Measurements from ENCODE around the gene RNF223. TPM values are rescaled to one million over a fixed set of nuclear protein-coding genes. Genes with fewer than 3 reads are reported as not detected.

Gene RNF223
- total RNA-seq, 1 experiment from 2014 or later: not detected

- no peaks in the 10 kb centered on the region for H3K36me3 ChIP-seq (ENCODE audit: insufficient read depth, low read length)
- H3K27me3 ChIP-seq (ENCODE audit: low read length): no peaks in the 10 kb centered on the region
- no peak for DNase-seq
Observed at GRCh38 chr1:1118876-1119220, 44.7 kb upstream of the RNF223 start.

DNA sequence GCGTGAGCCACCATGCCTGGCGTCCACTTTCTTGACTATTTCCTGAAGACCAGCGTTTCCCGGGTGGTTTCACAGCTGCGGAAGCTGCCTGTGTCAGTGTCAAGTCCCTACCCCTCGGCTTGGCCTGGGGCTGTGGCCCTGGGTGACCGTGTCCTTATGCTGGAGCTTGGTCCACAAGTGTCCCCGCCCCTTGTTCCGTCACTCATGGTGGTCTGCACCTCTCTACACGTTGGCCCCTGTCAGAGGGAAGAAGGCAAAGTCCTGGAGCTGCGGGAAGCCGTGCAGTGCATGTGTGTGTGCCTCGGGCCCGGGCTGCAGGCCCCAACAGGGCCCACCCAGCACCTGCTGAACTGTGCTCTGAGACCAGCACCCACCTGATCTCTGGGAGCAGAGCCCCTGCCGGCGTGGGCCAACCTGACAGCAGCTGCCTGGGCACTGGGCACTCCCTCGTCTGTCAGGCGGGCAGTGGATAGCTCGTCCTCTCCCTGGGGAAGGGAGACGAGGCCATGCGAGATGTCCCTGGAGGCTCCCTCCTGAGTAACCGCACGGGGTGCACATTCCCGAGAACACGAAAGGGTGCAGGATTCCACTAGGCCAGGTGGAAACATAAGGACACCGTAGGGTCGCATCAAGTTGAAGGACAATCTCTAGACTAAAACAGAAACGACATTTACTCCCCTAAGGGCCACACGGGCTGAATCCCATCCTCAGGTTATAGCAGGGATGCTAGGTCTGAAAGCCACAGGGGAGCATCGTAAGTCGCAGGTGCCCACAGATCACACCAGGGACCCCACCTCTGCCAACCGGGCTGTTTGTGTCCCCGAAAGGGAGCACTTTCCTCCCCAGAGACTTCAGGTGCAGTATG is 44.1 kb upstream of the RNF223 start:
- H3K9me2 ChIP-seq (replicated peaks; ENCODE audit: insufficient read depth, low read length): no peaks in the 10 kb centered on the region
- H4K20me1 ChIP-seq (ENCODE audit: insufficient read depth, low read depth, low read length): 0 out of 2 replicates have a peak, but pooled peaks cover 5% of the 10 kb centered on the region
- H2AFZ ChIP-seq (ENCODE audit: low read length): no peak overlapping the region
- no peak overlapping the region for H3K9ac ChIP-seq (ENCODE audit: low read length)
- H3K4me1 ChIP-seq (ENCODE audit: low read length): peaks cover 19% of the 10 kb centered on the region
- H3K4me3 ChIP-seq (ENCODE audit: low read length): no peak overlapping the region
- no peaks in the 10 kb centered on the region for H3K36me3 ChIP-seq (ENCODE audit: insufficient read depth, low read length)
- no peak for DNase-seq
- H3K9me3 ChIP-seq (ENCODE audit: low read length): no peaks in the 10 kb centered on the region
- no peak overlapping the region for H3K27ac ChIP-seq (ENCODE audit: low read length)
- no peaks in the 10 kb centered on the region for H3K27me3 ChIP-seq (ENCODE audit: low read length)
- no peak overlapping the region for H3K4me2 ChIP-seq (ENCODE audit: low read depth, low read length, poor library complexity, severe bottlenecking)
- peaks cover 13% of the 10 kb centered on the region for H3K79me2 ChIP-seq (ENCODE audit: low read length)

More at GRCh38 chr1:1118876-1119220, 44.7 kb upstream of the RNF223 start:
- no peaks in the 10 kb centered on the region for H3K9me2 ChIP-seq (replicated peaks; ENCODE audit: insufficient read depth, low read length)
- H3K4me3 ChIP-seq (ENCODE audit: low read length): no peak overlapping the region
- peaks cover 19% of the 10 kb centered on the region for H3K4me1 ChIP-seq (ENCODE audit: low read length)
- H3K9ac ChIP-seq (ENCODE audit: low read length): no peak overlapping the region
- peaks cover 13% of the 10 kb centered on the region for H3K79me2 ChIP-seq (ENCODE audit: low read length)
- no peak overlapping the region for H3K27ac ChIP-seq (ENCODE audit: low read length)
- no peak overlapping the region for H2AFZ ChIP-seq (ENCODE audit: low read length)
- H3K4me2 ChIP-seq (ENCODE audit: low read depth, low read length, poor library complexity, severe bottlenecking): no peak overlapping the region
- H4K20me1 ChIP-seq (ENCODE audit: insufficient read depth, low read depth, low read length): 0 out of 2 replicates have a peak, but pooled peaks cover 5% of the 10 kb centered on the region
- H3K9me3 ChIP-seq (ENCODE audit: low read length): no peaks in the 10 kb centered on the region

GRCh38 chr1:1117469-1117831 is 43.3 kb upstream of the RNF223 start:
- H3K79me2 ChIP-seq (ENCODE audit: low read length): peaks cover 15% of the 10 kb centered on the region
- H3K27me3 ChIP-seq (ENCODE audit: low read length): no peaks in the 10 kb centered on the region
- H3K9me2 ChIP-seq (replicated peaks; ENCODE audit: insufficient read depth, low read length): no peaks in the 10 kb centered on the region
- no peak overlapping the region for H2AFZ ChIP-seq (ENCODE audit: low read length)
- no peak overlapping the region for H3K4me3 ChIP-seq (ENCODE audit: low read length)
- H3K4me1 ChIP-seq (ENCODE audit: low read length): peaks cover 18% of the 10 kb centered on the region
- H4K20me1 ChIP-seq (ENCODE audit: insufficient read depth, low read depth, low read length): 0 out of 2 replicates have a peak, but pooled peaks cover 5% of the 10 kb centered on the region
- H3K27ac ChIP-seq (ENCODE audit: low read length): no peak overlapping the region
- no peaks in the 10 kb centered on the region for H3K36me3 ChIP-seq (ENCODE audit: insufficient read depth, low read length)
- H3K9me3 ChIP-seq (ENCODE audit: low read length): no peaks in the 10 kb centered on the region
- no peak overlapping the region for H3K4me2 ChIP-seq (ENCODE audit: low read depth, low read length, poor library complexity, severe bottlenecking)
- no peak for DNase-seq
- H3K9ac ChIP-seq (ENCODE audit: low read length): no peak overlapping the region

DNA sequence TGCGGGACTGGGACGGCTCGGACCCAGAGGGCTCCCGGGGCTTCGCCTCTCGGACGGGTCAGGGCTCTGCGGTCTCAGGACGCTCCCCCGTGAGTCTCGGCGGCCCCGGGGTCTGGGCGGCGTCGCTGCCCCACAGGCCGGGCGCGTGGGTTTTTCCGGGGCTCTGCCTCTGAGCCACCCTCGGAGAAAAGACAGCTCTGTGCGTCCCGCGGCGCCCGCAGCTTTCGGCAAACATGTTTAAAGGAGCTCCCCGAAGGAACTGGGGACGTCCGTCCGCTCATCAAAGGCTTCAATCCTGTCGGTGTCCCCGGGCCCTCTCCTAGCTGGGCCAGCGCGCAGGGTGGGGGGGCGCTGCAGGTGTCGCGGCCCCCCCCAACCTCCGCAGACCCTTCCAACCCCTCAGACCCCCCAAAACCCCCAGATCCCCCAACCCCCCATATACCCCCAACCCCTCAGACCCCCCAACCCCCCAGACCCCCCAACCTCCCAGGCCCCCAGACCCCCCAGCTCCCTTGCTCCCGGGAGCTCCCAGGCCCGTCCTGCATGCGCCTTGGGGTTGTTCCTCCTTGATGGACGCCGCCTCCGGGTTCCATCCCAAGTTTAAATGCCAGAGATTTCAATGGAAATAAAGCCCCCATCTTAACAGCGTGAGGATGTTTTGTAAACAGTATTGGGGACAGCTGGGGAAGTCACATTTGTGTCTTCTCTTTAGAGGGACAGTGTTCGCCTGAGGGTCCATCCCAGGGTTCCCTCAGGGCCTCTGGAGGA is 42.8 kb upstream of the RNF223 start:
- 0 out of 2 replicates have a peak, but pooled peaks cover 5% of the 10 kb centered on the region for H4K20me1 ChIP-seq (ENCODE audit: insufficient read depth, low read depth, low read length)
- peak overlapping the region; percentile 85 for H3K4me2 ChIP-seq (ENCODE audit: low read depth, low read length, poor library complexity, severe bottlenecking)
- H3K9me2 ChIP-seq (replicated peaks; ENCODE audit: insufficient read depth, low read length): no peaks in the 10 kb centered on the region
- H3K9ac ChIP-seq (ENCODE audit: low read length): peak overlapping the region; percentile 67
- H3K27me3 ChIP-seq (ENCODE audit: low read length): no peaks in the 10 kb centered on the region
- peak overlapping the region; percentile 78 for H2AFZ ChIP-seq (ENCODE audit: low read length)
- peak overlapping the region; percentile 68 for H3K4me3 ChIP-seq (ENCODE audit: low read length)
- peaks cover 14% of the 10 kb centered on the region for H3K4me1 ChIP-seq (ENCODE audit: low read length)
- no peak overlapping the region for H3K27ac ChIP-seq (ENCODE audit: low read length)
- DNase-seq: peak; percentile 51
- no peaks in the 10 kb centered on the region for H3K9me3 ChIP-seq (ENCODE audit: low read length)
- H3K79me2 ChIP-seq (ENCODE audit: low read length): peaks cover 19% of the 10 kb centered on the region
- no peaks in the 10 kb centered on the region for H3K36me3 ChIP-seq (ENCODE audit: insufficient read depth, low read length)

GRCh38 chr1:1115786-1116700 is 41.9 kb upstream of the RNF223 start, which contains the start of gene C1orf159:
Gene C1orf159, minus strand, starts transcription at chr1:1116089. Its CDS starts 24,546 bp downstream, at chr1:1091543.
- H3K9me3 ChIP-seq (ENCODE audit: low read length): no peaks in the 10 kb centered on the region
- peak; percentile 99 for DNase-seq
- H3K4me3 ChIP-seq (ENCODE audit: low read length): peak within 1 kb of the TSS; percentile 84
- H3K27ac ChIP-seq (ENCODE audit: low read length): no peak within 1 kb of the TSS
- H3K9ac ChIP-seq (ENCODE audit: low read length): peak within 1 kb of the TSS; percentile 77
- peak within 1 kb of the TSS; percentile 85 for H3K4me2 ChIP-seq (ENCODE audit: low read depth, low read length, poor library complexity, severe bottlenecking)
- no peaks in the 10 kb centered on the region for H3K36me3 ChIP-seq (ENCODE audit: insufficient read depth, low read length)
- H3K79me2 ChIP-seq (ENCODE audit: low read length): peaks cover 21% of the 10 kb centered on the region
- H4K20me1 ChIP-seq (ENCODE audit: insufficient read depth, low read depth, low read length): 0 out of 2 replicates have a peak, but pooled peaks cover 5% of the 10 kb centered on the region
- peaks cover 14% of the 10 kb centered on the region for H3K4me1 ChIP-seq (ENCODE audit: low read length)
- peak within 1 kb of the TSS; percentile 78 for H2AFZ ChIP-seq (ENCODE audit: low read length)
- H3K27me3 ChIP-seq (ENCODE audit: low read length): no peaks in the 10 kb centered on the region
- no peaks in the 10 kb centered on the region for H3K9me2 ChIP-seq (replicated peaks; ENCODE audit: insufficient read depth, low read length)

GRCh38 chr1:1115136-1115785 is 41.2 kb upstream of the RNF223 start:
- H2AFZ ChIP-seq (ENCODE audit: low read length): no peak overlapping the region
- H3K27me3 ChIP-seq (ENCODE audit: low read length): no peaks in the 10 kb centered on the region
- peak overlapping the region; percentile 77 for H3K9ac ChIP-seq (ENCODE audit: low read length)
- H3K9me3 ChIP-seq (ENCODE audit: low read length): no peaks in the 10 kb centered on the region
- peaks cover 27% of the 10 kb centered on the region for H3K79me2 ChIP-seq (ENCODE audit: low read length)
- H3K27ac ChIP-seq (ENCODE audit: low read length): no peak overlapping the region
- DNase-seq: no peak
- H3K4me1 ChIP-seq (ENCODE audit: low read length): peaks cover 14% of the 10 kb centered on the region
- no peaks in the 10 kb centered on the region for H3K36me3 ChIP-seq (ENCODE audit: insufficient read depth, low read length)
- H3K4me3 ChIP-seq (ENCODE audit: low read length): peak overlapping the region; percentile 84
- no peaks in the 10 kb centered on the region for H3K9me2 ChIP-seq (replicated peaks; ENCODE audit: insufficient read depth, low read length)
- H4K20me1 ChIP-seq (ENCODE audit: insufficient read depth, low read depth, low read length): 0 out of 2 replicates have a peak, but pooled peaks cover 5% of the 10 kb centered on the region
- peak overlapping the region; percentile 70 for H3K4me2 ChIP-seq (ENCODE audit: low read depth, low read length, poor library complexity, severe bottlenecking)

DNA sequence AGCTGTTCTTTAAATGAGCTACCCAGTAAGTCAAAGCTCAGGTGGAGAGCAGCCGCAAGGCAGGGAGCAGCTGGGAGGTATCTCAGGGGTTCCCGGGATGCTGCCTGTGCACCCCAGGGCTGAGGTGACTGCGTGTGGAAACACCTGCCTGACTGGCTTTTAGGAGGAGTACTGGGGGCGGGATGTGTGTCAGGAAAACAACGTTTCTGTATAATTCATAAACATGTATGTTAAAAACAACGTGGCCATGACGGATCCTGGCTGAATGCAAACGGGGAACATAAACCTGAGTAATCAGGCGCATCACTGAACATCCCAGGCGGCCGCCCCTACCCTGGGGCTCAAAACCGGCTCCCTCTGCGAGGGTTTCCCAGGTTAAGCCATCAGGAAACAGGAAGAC is 40.3 kb upstream of the RNF223 start:
- Histone ChIP-seq H4K20me1 (ENCODE audit: insufficient read depth, low read depth, low read length) (0 out of 2 replicates have a peak, but pooled peaks cover 5% of the 10 kb centered on the region), H3K36me3 (ENCODE audit: insufficient read depth, low read length) (no peaks in the 10 kb centered on the region), H3K9ac (ENCODE audit: low read length) (no peak overlapping the region), H3K4me3 (ENCODE audit: low read length) (peak overlapping the region; percentile 61; the same call in 1 of the 2 replicates), H3K9me2 (replicated peaks; ENCODE audit: insufficient read depth, low read length) (no peaks in the 10 kb centered on the region), H3K27ac (ENCODE audit: low read length) (no peak overlapping the region), H3K4me1 (ENCODE audit: low read length) (peaks cover 14% of the 10 kb centered on the region), H3K4me2 (ENCODE audit: low read depth, low read length, poor library complexity, severe bottlenecking) (peak overlapping the region; percentile 70), H3K9me3 (ENCODE audit: low read length) (no peaks in the 10 kb centered on the region), H3K79me2 (ENCODE audit: low read length) (peaks cover 32% of the 10 kb centered on the region), H3K27me3 (ENCODE audit: low read length) (no peaks in the 10 kb centered on the region), H2AFZ (ENCODE audit: low read length) (no peak overlapping the region)
- no peak for DNase-seq
